NT2/D1 (cell line): ENCODE data around the gene NHLH2.

Source experiments
- SUZ12 ChIP-seq: IDR thresholded peaks from 2 replicates; pipeline ENCODE4 v1.6.1; 2011; ENCODE audit not compliant: insufficient read length, insufficient read depth; ENCODE audit errors: extremely low read depth
- YY1 ChIP-seq: IDR thresholded peaks from 2 replicates; pipeline ENCODE4 v1.6.1; 2011; ENCODE audit not compliant: insufficient read length, insufficient read depth

GRCh38 chr1:115867216-115867615 lies 26.3 kb upstream of the NHLH2 start:
- TF ChIP-seq YY1: no peak
- TF ChIP-seq SUZ12: no peak
